Keratinocyte (primary cell): ENCODE results near the gene CLPTM1L.

Experiments
- EZH2 ChIP-seq: IDR thresholded peaks from one replicate; pipeline ENCODE4 v1.6.1; 2012; ENCODE audit warnings: inconsistent platforms, mild to moderate bottlenecking, low read length, moderate library complexity
- TF ChIP-seq, protein P1 (sequence below), 3 experiments: IDR thresholded peaks in 1 of 3; conservative IDR thresholded peaks in 1 of 3; optimal IDR thresholded peaks in 1 of 3; 2 replicates in 2 of 3; 3 replicates in 1 of 3; pipeline versions ENCODE3 to v1.5.1; 2011; ENCODE audit warnings: low read length in 3 of 3, mild to moderate bottlenecking in 3 of 3, moderate library complexity in 2 of 3, control low read depth in 1 of 3, inconsistent platforms in 1 of 3; ENCODE audit not compliant: insufficient read depth in 2 of 3; ENCODE audit errors: extremely low read depth in 1 of 3

GRCh38 chr5:1390333-1390732 is 45.4 kb upstream of the CLPTM1L start:
- no peak for TF ChIP-seq EZH2
- TF ChIP-seq, protein P1, sequence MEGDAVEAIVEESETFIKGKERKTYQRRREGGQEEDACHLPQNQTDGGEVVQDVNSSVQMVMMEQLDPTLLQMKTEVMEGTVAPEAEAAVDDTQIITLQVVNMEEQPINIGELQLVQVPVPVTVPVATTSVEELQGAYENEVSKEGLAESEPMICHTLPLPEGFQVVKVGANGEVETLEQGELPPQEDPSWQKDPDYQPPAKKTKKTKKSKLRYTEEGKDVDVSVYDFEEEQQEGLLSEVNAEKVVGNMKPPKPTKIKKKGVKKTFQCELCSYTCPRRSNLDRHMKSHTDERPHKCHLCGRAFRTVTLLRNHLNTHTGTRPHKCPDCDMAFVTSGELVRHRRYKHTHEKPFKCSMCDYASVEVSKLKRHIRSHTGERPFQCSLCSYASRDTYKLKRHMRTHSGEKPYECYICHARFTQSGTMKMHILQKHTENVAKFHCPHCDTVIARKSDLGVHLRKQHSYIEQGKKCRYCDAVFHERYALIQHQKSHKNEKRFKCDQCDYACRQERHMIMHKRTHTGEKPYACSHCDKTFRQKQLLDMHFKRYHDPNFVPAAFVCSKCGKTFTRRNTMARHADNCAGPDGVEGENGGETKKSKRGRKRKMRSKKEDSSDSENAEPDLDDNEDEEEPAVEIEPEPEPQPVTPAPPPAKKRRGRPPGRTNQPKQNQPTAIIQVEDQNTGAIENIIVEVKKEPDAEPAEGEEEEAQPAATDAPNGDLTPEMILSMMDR (optimal IDR thresholded peaks at IDR 0.05 in 1 of 3, IDR thresholded peaks at IDR 0.05 in 1 of 3, conservative IDR thresholded peaks at IDR 0.05 in 1 of 3; ENCODE audit: extremely low read depth in 1 of 3, insufficient read depth in 2 of 3, low read length in 3 of 3) = no peak
